ENCODE results near the gene CMSS1.

GRCh38 chr3:100155128-100155527 is 337.5 kb downstream of the CMSS1 start:
- TF ChIP-seq CTCF (IDR thresholded peaks at IDR 0.05; ENCODE audit: low read depth, low read length, missing input control) (no peak), RAD21 (IDR thresholded peaks at IDR 0.05) (no peak), MAX (IDR thresholded peaks at IDR 0.05) (no peak)
